Gastrocnemius medialis (tissue), 4 donors: ENCODE results near the gene KCND1.

Experiments used
- CTCF ChIP-seq, 5 experiments: fragments of 450-650 bp in 3 of 5; fragments of 200-600 bp in 2 of 5; sonication (generic) in 2 of 5; IDR thresholded peaks in 4 of 5; conservative IDR thresholded peaks in 1 of 5; 1 replicate in 4 of 5; 2 replicates in 1 of 5; pipeline ENCODE4 v1.5.1; 2016 to 2019; ENCODE audit warnings: antibody characterized with exemption in 5 of 5, mild to moderate bottlenecking in 3 of 5, moderate library complexity in 3 of 5
- POLR2A ChIP-seq, 2 donors: fragments of 450-650 bp; IDR thresholded peaks; one replicate each; pipeline ENCODE4 v1.6.1; 2017; ENCODE audit warnings: antibody characterized with exemption in 2 of 2, mild to moderate bottlenecking in 2 of 2, moderate library complexity in 2 of 2

- TF ChIP-seq POLR2A (IDR thresholded peaks at IDR 0.05) (no peak), CTCF (IDR thresholded peaks at IDR 0.05 in 4 of 5, conservative IDR thresholded peaks at IDR 0.05 in 1 of 5) (no peak)
Measured at GRCh38 chrX:48923771-48924170, 47.9 kb downstream of the KCND1 start.
